Stimulated activated CD4-positive, alpha-beta T cell treated with anti-CD3 and anti-CD28 coated beads, Interleukin-1b, Interleukin-23, amount 100 ng/mL, for 1 hour (primary cell): ENCODE results near the gene PIK3CG.

Experiments used
- DNase-seq, 2 donors: peaks; one replicate each; pipeline ENCODE4 v3.0.0-alpha.2; 2020; ENCODE audit warnings: low read depth in 2 of 2

The PIK3CG gene

GRCh38 chr7:106858618-106859532 lies 6.2 kb upstream of the PIK3CG start:
- DNase-seq = no peak

- no peak for DNase-seq
Observed at GRCh38 chr7:106862317-106863089, 2.6 kb upstream of the PIK3CG start.

GRCh38 chr7:106863274-106863997 lies 1.6 kb upstream of the PIK3CG start:
- no peak for DNase-seq

- no peak for DNase-seq
Observed at GRCh38 chr7:106864298-106865081, 592 bp upstream of the PIK3CG start.

GRCh38 chr7:106866298-106867281 lies 1.5 kb downstream of the PIK3CG start:
- DNase-seq = no peak

GRCh38 chr7:106867641-106868351 lies 2.7 kb downstream of the PIK3CG start:
- DNase-seq = no peak

- no peak for DNase-seq
Observed at GRCh38 chr7:106868364-106868763, 3.3 kb downstream of the PIK3CG start.

- DNase-seq = no peak
Observed at GRCh38 chr7:106869954-106870353, 4.9 kb downstream of the PIK3CG start.

- no peak for DNase-seq
Observed at GRCh38 chr7:106870528-106870927, 5.4 kb downstream of the PIK3CG start.

- DNase-seq = no peak
Observed at GRCh38 chr7:106870983-106871410, 5.9 kb downstream of the PIK3CG start.

GRCh38 chr7:106871793-106872571 lies 6.9 kb downstream of the PIK3CG start:
- no peak for DNase-seq

GRCh38 chr7:106872763-106873162 lies 7.7 kb downstream of the PIK3CG start:
- no peak for DNase-seq

GRCh38 chr7:106874076-106874475 lies 9.0 kb downstream of the PIK3CG start:
- DNase-seq = no peak

- no peak for DNase-seq
Observed at GRCh38 chr7:106875508-106875907, 10.4 kb downstream of the PIK3CG start.

- DNase-seq = no peak
Observed at GRCh38 chr7:106878748-106879439, 13.8 kb downstream of the PIK3CG start.

- DNase-seq = no peak
Observed at GRCh38 chr7:106881984-106882383, 16.9 kb downstream of the PIK3CG start.

GRCh38 chr7:106883456-106884026 lies 18.5 kb downstream of the PIK3CG start:
- DNase-seq = no peak

- no peak for DNase-seq
Observed at GRCh38 chr7:106885652-106886051, 20.6 kb downstream of the PIK3CG start.
